GM21526 (cell line): ENCODE measurements around the gene FERMT3.
"Not testable (repeated sequence)": the region's sequence is repeated elsewhere in the genome, so short reads cannot be mapped to it uniquely, and the experiment has no call there.

Experiments
- ATAC-seq: cut with Tn5 transposase; IDR thresholded peaks from one replicate; pipeline ENCODE4 v1.9.1; 2021; ENCODE audit warnings: moderate library complexity; ENCODE audit not compliant: unreplicated experiment, low FRiP score

Gene FERMT3

GRCh38 chr11:64206457-64207255 is at the start of gene FERMT3:
Gene FERMT3, plus strand, starts transcription at chr11:64206721. Its CDS starts 644 bp downstream, at chr11:64207365.
- no peak for ATAC-seq

DNA sequence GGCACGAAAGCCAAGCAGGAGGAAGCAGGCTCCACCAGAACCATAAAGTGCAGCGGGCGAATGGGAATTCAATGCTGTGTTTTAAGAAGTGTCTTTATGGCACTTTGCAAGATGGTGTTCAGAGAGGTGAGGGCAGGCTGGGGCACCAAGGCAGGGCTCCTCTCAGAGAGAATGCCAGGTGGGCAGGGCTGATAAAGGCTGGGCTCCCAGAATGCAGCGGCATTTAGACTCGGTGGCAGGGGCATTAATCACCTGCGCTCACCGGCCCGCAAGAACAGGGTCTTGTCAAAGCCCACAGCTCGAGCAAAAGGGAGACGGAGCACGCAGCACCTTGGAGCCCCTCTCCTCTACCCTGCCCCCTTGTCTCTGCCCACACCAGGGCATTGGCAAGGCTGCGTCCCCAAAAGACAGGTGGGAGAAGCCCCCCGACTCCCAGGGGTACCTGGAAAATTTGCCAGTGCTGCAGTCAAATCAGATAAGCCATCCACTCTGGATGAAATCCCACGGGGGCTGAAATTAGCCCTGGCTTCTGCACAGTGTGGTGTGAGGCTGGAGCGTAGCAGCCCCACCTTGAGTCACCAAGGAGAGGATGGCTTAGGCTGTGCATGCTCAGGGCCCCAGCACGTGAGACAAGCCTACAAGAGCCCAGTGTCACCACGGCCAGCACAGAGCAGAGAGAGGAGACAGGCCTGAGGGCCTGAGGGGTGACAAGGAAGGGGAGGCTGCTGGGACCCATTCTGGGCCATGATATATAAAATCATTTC is 48.7 kb upstream of the FERMT3 start:
- no peak for ATAC-seq

- no peak for ATAC-seq
These were observed 45.5 kb upstream of the FERMT3 start for GRCh38 chr11:64161037-64161436.

DNA sequence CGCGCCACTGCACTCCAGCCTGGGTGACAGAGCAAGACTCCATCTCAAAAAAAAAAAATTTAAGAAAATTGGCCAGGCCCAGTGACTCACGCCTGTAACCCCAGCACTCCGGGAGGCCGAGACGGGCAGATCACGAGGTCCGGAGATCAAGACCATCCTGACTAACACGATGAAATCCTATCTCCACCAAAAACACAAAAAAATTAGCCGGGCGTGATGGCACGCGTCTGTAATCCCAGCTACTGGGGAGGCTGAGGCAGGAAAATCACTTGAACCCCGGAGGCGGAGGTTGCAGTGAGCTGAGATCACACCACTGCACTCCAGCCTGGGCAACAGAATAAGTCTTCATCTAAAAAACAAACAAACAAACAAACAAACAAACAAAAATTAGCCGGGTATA is 43.8 kb upstream of the FERMT3 start:
- ATAC-seq: not testable (repeated sequence)

GRCh38 chr11:64163951-64164350 is 42.6 kb upstream of the FERMT3 start:
- ATAC-seq: no peak

- ATAC-seq: no peak
These were observed 41.9 kb upstream of the FERMT3 start for GRCh38 chr11:64164392-64165312.

DNA sequence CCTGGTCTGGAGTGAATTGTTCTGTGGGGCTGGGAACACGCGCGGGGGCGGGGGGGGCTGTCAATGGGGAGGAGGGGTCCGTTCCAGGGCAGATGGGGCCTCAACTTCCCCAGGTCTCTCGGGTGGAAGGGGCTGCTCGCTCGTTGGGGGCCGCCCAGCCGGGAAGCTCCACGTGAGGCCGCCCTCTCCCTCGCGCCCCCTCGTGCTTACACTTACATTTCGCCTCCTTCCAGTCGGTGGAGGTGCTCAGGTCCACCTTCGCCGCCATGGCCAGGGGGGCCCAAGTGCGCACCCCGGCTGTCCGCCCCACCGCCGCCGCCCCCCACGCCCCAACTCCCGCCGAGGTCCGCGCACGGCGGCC is 41.1 kb upstream of the FERMT3 start:
- no peak for ATAC-seq

DNA sequence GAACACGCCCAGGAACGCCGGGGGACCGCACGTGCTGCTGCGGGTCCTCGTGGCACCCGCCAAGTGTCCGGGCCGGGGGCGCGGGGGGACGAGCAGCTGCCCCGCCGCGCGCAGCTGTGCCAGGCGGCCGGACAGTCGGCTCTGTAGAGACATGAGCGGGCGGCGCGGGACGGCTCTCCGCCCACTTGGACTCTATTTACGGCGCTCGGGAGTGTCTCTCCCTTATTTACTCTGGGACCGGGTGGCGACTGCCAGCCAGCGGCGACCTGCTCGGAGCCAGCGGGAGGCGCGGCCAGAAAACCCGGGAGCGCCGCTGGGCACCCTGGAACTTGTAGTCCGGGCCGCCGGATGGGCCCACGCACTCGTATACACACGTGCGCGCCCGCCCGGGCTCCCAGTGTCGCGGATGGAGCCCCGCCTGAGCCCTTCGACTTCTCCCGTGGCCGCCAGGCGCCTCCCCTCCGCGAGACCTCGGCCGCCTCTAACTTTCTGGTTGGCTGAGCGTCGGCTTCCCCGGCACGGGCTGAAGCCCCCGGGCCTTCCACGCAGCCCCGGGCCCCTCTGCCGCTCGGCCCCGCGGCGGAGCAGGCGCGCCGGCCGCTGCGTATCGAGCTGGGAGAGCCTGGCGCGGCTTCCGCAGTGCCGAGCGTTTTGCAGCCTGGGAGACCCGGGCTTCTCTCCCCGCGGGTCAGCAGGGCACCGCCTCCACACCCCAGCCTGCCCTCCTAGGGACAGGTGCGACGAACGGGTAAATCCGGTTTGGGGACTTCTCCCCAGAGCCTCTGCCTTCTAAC is 40.5 kb upstream of the FERMT3 start, which contains the start of gene MACROD1:
Gene MACROD1, minus strand, starts transcription at position 272 of the 794 bp plus-strand sequence. Its CDS starts 119 bp downstream, at position 153.
- ATAC-seq: peak; percentile 68

DNA sequence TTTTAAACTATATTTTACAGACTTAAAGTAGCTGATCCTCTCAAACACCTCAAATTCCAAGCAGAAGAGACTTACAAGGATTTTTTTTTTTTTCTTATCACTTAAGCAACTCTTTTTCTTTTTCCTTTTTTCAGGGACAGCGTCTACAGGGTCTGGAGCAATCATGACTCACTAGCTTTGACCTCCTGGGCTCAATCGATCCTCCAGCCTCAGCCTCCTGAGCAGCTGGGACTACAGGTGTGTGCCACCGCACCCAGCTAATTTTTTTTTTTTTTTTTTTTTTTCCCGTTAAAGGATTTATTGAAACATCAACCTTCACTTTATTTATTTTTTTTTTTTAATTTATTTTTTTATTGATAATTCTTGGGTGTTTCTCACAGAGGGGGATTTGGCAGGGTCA is 36.1 kb upstream of the FERMT3 start:
- no peak for ATAC-seq

DNA sequence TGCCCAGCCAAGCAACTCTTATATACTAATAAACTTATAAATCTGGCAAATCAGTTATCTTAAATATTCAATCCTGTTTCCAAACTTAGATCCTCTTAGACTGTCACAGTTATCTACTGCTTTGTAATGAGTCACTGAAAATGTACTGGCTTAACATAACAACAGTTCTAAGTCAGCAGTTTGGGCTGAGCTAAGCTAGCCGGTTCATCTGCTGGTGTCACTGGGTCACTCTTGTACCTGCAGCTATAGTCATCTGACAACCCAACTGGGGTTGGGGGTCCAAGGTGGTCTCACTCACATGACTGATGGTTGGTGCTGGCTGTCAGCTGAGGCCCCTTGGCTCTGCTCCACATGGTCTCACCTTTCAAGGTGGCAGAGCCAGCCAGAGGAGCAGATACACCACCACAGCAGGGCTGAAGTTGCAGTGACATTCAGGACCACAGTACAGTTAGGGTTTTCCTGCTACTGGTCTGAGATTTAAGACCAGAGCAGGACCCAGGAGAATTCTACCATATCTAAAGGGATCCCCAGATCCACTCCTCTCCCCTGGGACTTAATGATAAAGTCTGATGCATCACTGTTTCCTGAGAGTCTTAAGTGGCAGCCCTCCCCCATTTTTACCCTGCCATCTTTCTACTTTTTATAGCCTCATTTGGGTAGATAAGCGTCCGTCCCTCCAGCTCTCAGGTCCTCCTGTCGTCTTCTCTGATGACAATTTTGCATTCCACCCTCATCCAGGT is 32.7 kb upstream of the FERMT3 start:
- ATAC-seq: no peak

GRCh38 chr11:64176751-64177150 is 29.8 kb upstream of the FERMT3 start:
- no peak for ATAC-seq

- no peak for ATAC-seq
These were observed 28.3 kb upstream of the FERMT3 start for GRCh38 chr11:64178203-64178602.

GRCh38 chr11:64178951-64179639 is 27.4 kb upstream of the FERMT3 start:
- ATAC-seq: no peak

DNA sequence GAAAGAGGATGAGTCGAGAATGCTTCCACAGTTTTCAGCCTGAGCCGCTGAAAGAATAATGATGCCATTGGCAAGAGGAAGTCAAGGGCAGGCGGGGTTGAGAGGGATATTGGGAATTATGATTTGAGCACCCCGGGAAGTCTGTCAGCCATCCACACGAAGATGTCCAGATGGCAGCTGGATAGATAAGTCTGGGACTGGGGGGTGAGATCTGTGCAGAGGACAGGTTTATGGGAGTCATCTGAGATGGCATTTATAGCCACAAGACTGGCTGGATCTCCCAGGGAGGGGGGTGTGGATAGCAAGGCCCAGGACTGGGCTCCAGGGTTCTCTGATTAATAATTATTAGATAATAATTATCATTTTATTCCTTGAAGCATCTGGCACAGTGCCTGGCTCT is 25.6 kb upstream of the FERMT3 start:
- ATAC-seq: no peak

DNA sequence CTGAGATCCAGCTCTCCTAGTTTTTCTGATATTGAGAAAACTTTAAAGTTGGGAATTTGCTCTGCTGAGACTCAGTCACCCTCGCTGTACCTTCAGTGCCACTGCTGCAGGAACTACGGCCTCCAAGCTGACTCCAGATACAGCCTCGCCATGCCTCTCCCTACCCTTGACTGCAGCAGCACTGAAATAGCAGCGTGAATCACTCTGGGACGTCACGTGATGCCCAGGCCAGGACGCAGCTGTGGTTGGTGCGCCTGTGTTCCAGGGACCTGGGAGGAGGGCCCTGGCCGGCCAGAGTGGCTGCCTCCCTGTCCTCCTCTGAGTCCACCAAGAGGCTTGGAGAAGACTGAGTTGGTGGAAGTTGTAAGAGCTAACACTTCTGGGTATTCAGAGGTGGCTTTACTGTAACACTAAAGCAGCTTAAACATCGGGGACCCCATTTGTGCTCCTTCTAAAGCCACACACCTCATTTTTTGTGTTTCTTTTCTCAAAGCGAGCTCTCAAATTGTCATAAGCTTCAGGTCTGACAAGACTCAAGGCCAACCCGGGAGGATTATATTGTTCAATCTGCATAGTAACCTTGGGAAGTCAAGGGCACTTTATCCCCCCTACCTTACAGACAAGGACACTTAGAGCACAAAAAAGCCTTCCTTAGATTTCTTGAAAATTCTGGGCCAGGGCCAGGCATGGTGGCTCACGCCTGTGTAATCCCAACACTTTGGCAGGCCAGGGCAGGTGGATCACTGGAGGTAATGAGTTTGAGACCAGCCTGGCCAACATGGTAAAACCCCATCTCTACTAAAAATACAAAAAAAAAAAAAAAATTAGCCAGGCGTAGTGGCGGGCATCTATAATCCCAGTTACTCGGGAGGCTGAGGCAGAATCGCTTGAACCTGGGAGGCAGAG is 24.8 kb upstream of the FERMT3 start:
- ATAC-seq: no peak

DNA sequence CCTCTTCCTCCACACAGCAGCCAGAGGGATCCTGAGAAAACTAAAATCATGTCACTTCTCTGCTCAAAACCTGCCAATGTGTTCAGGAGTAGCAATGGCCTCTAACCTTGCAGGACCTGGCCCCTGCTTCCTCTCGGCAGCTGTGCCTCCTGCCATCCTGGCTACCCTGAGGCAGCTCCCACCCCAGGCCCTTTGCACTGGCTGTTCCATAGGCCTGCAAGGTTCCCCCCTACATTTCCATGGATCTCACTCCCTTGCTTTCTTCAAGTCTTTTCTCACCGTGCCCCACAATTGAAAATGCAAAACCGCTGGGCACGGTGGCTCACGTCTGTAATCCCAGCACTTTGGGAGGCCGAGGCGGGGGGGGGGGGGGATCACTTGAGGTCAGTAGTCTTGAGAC is 22.6 kb upstream of the FERMT3 start:
- ATAC-seq: no peak

GRCh38 chr11:64185175-64185692 is 21.3 kb upstream of the FERMT3 start:
- ATAC-seq: peak; percentile 13
